Right renal pelvis (tissue), 4 donors: ENCODE measurements around the gene DACT3. TPM values are rescaled to one million over a fixed set of nuclear protein-coding genes. Genes with fewer than 3 reads are reported as not detected.

Experiments
- DNase-seq, 4 donors: peaks; one replicate each; pipeline ENCODE4 v3.0.0-alpha.2; 2013; ENCODE audit warnings: low read depth in 4 of 4, low spot score in 3 of 4, missing footprints in 1 of 4
- polyA plus RNA-seq, 4 donors: library from polyadenylated mRNA; unstranded; fragments of 120-200 nt; gene quantifications; one replicate each; pipeline ENCODE4 v1.2.1, GENCODE V29; 2013; ENCODE audit not compliant: insufficient read length in 4 of 4

The DACT3 gene
- polyA plus RNA-seq, 4 donors: 24.2 to 29.1 (median 27.5) TPM

GRCh38 chr19:46600384-46601317, 60.3 kb downstream of the DACT3 start:
- peak; percentile 96 to 100 (median 98) for DNase-seq

GRCh38 chr19:46599716-46600373, 61.1 kb downstream of the DACT3 start:
- DNase-seq: no peak

- DNase-seq: no peak
Observed at GRCh38 chr19:46598372-46598917, 62.5 kb downstream of the DACT3 start.

Other genes with a start within 250 kb of the DACT3 start
- 10 to 100 TPM; 54.6 to 68.1 (median 58.8) TPM for gene CCDC8, start 247.6 kb downstream of the DACT3 start, polyA plus RNA-seq
- gene PNMA8C, start 232.2 kb downstream of the DACT3 start, polyA plus RNA-seq: under 1 TPM; 0.41 to 0.80 (median 0.57) TPM
- 10 to 100 TPM; 46.9 to 72.5 (median 54.5) TPM for gene PNMA8A, start 189.6 kb downstream of the DACT3 start, polyA plus RNA-seq
- 1 to 10 TPM; 4.0 to 5.1 (median 4.8) TPM for gene PNMA8B, start 165.3 kb downstream of the DACT3 start, polyA plus RNA-seq
- 100 to 1,000 TPM; 436 to 442 (median 441) TPM for gene CALM3, start 59.9 kb downstream of the DACT3 start, polyA plus RNA-seq
- 1 to 10 TPM; 1.5 to 2.6 (median 2.3) TPM for gene PTGIR, start 36.1 kb downstream of the DACT3 start, polyA plus RNA-seq
- gene GNG8, start 25.0 kb downstream of the DACT3 start, polyA plus RNA-seq: 1 to 10 TPM; 2.4 to 4.7 (median 2.7) TPM
- 10 to 100 TPM; 28.6 to 41.1 (median 39.6) TPM for gene PRKD2, start 55.9 kb upstream of the DACT3 start, polyA plus RNA-seq
- 10 to 100 TPM; 18.0 to 22.3 (median 21.5) TPM for gene FKRP, start 84.9 kb upstream of the DACT3 start, polyA plus RNA-seq
- gene STRN4, start 85.3 kb upstream of the DACT3 start, polyA plus RNA-seq: 10 to 100 TPM; 78.5 to 94.7 (median 81.2) TPM
- gene SLC1A5, start 127.4 kb upstream of the DACT3 start, polyA plus RNA-seq: 10 to 100 TPM; 37.8 to 54.3 (median 41.2) TPM
- 100 to 1,000 TPM in 1 of 4 donors, 10 to 100 TPM in 3; 81.9 to 109 (median 92.9) TPM for gene AP2S1, start 189.7 kb upstream of the DACT3 start, polyA plus RNA-seq
- gene ARHGAP35, start 199.8 kb upstream of the DACT3 start, polyA plus RNA-seq: 10 to 100 TPM; 48.4 to 54.5 (median 48.7) TPM